IPS DF 6.9 (cell line): ENCODE results near the gene LIN28B.

Experiments
- DNase-seq: peaks from one replicate; pipeline ENCODE4 v3.0.0-alpha.2; 2013; ENCODE audit warnings: low read depth, low spot score
- H3K27ac ChIP-seq: one replicate; pipeline ENCODE4 v1.5.1; 2013; ENCODE audit warnings: low read length, control low read depth
- H3K27me3 ChIP-seq: 2 replicates; pipeline ENCODE4 v1.6.1; 2013; ENCODE audit warnings: mild to moderate bottlenecking, low read length; ENCODE audit not compliant: control insufficient read depth, insufficient read depth
- H3K36me3 ChIP-seq: 2 replicates; pipeline ENCODE4 v1.6.1; 2013; ENCODE audit warnings: low read length; ENCODE audit not compliant: control insufficient read depth, insufficient read depth
- H3K4me1 ChIP-seq: 2 replicates; pipeline ENCODE4 v1.6.1; 2013; ENCODE audit warnings: low read length; ENCODE audit not compliant: control insufficient read depth, insufficient read depth
- H3K4me3 ChIP-seq: 2 replicates; pipeline ENCODE4 v1.5.1; 2013; ENCODE audit warnings: mild to moderate bottlenecking, low read length
- H3K9me3 ChIP-seq: 2 replicates; pipeline ENCODE4 v1.6.1; 2013; ENCODE audit warnings: low read length, inconsistent platforms; ENCODE audit not compliant: control insufficient read depth, insufficient read depth
- WGBS: extraction: QIAGEN DNeasy Blood & Tissue Kit; methylation state at CpG from one replicate; pipeline ENCODE4 v1.1.7; 2013; ENCODE audit warnings: mixed read lengths, missing lambda C conversion rate; ENCODE audit not compliant: insufficient read length, insufficient coverage; 5-methylcytosine and 5-hydroxymethylcytosine counted together

Gene LIN28B

DNA sequence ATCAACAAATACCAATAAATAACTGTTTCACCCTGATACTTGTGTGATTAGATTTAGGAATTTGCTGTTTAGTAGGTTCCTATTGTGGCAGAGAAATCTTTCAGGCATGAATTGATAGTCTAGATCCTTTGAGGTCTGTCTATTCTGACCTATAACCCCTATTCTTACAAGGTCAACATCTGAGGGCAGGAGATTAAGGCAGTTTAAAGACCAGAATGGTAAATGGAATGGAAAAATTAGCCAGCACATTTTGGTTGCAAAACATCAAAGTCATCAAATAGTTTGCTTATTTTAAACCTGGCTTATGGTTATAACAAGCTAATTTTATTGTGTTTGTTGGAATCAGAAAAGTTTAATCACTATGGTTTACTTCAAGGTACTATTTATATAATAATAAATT, 78.4 kb downstream of the LIN28B start:
- Histone ChIP-seq H3K27me3 (no peaks in the 10 kb centered on the region), H3K27ac (no peak overlapping the region), H3K9me3 (no peaks in the 10 kb centered on the region), H3K4me3 (no peak overlapping the region), H3K36me3 (no peaks in the 10 kb centered on the region), H3K4me1 (no peaks in the 10 kb centered on the region)
- no peak for DNase-seq

GRCh38 chr6:105036351-105036750, 79.4 kb downstream of the LIN28B start:
- no peaks in the 10 kb centered on the region for H3K9me3 ChIP-seq
- no peaks in the 10 kb centered on the region for H3K27me3 ChIP-seq
- no peak overlapping the region for H3K27ac ChIP-seq
- WGBS = no CpG with 5 or more reads among the region's 1 CpG
- no peaks in the 10 kb centered on the region for H3K36me3 ChIP-seq
- no peak for DNase-seq
- no peaks in the 10 kb centered on the region for H3K4me1 ChIP-seq
- no peak overlapping the region for H3K4me3 ChIP-seq

DNA sequence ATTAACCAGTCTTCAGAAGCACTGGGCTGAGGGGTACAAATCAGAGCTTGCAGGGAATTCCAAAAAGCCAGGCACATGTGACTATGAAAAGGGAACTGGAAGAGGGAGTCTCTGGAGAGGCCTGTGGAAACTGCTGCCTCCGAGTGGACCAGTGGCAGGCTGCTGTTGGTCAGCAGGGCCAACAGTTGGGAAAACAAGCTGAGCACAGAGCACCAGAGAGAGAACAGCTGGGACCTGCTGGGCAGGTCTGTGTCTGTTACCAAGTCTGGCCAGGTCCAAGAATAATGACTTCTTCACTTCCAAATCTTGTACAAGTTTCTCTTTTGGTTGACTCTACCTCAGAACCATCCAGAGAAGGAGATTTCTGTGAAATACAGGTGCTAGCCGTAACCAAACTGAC, 81.4 kb downstream of the LIN28B start:
- no peaks in the 10 kb centered on the region for H3K4me1 ChIP-seq
- no peaks in the 10 kb centered on the region for H3K27me3 ChIP-seq
- H3K9me3 ChIP-seq = no peaks in the 10 kb centered on the region
- no CpG with 5 or more reads among the region's 2 CpGs for WGBS
- no peaks in the 10 kb centered on the region for H3K36me3 ChIP-seq
- no peak overlapping the region for H3K27ac ChIP-seq
- H3K4me3 ChIP-seq = no peak overlapping the region
- no peak for DNase-seq

GRCh38 chr6:105041880-105042279, 85.0 kb downstream of the LIN28B start:
- H3K27ac ChIP-seq = no peak overlapping the region
- WGBS = no CpG with 5 or more reads among the region's 2 CpGs

GRCh38 chr6:105042648-105043047, 85.7 kb downstream of the LIN28B start:
- Histone ChIP-seq H3K4me3 (no peak overlapping the region), H3K9me3 (no peaks in the 10 kb centered on the region), H3K27me3 (no peaks in the 10 kb centered on the region), H3K36me3 (no peaks in the 10 kb centered on the region), H3K27ac (no peak overlapping the region), H3K4me1 (no peaks in the 10 kb centered on the region)
- DNase-seq = no peak

More at GRCh38 chr6:105041880-105042279, 85.0 kb downstream of the LIN28B start:
- DNase-seq = no peak
- no peaks in the 10 kb centered on the region for H3K9me3 ChIP-seq
- H3K27me3 ChIP-seq = no peaks in the 10 kb centered on the region
- H3K4me3 ChIP-seq = no peak overlapping the region
- H3K4me1 ChIP-seq = no peaks in the 10 kb centered on the region
- no peaks in the 10 kb centered on the region for H3K36me3 ChIP-seq

- Histone ChIP-seq H3K9me3 (no peaks in the 10 kb centered on the region), H3K27ac (no peak overlapping the region), H3K4me3 (no peak overlapping the region), H3K36me3 (no peaks in the 10 kb centered on the region), H3K27me3 (no peaks in the 10 kb centered on the region), H3K4me1 (no peaks in the 10 kb centered on the region)
- DNase-seq = no peak
- WGBS = no CpG with 5 or more reads among the region's 2 CpGs
Measured at GRCh38 chr6:105043979-105044378, 87.1 kb downstream of the LIN28B start.

GRCh38 chr6:105045526-105045925, 88.6 kb downstream of the LIN28B start:
- H3K27ac ChIP-seq = no peak overlapping the region

GRCh38 chr6:105051941-105052471, 95.1 kb downstream of the LIN28B start:
- H3K4me1 ChIP-seq = peaks cover 3% of the 10 kb centered on the region; the same call in 1 of the 2 replicates
- H3K27me3 ChIP-seq = no peaks in the 10 kb centered on the region
- no CpG with 5 or more reads among the region's 3 CpGs for whole genome bisulfite sequencing
- H3K27ac ChIP-seq = no peak overlapping the region
- no peaks in the 10 kb centered on the region for H3K36me3 ChIP-seq
- H3K4me3 ChIP-seq = no peak overlapping the region
- no peaks in the 10 kb centered on the region for H3K9me3 ChIP-seq
- no peak for DNase-seq

More at GRCh38 chr6:105045526-105045925, 88.6 kb downstream of the LIN28B start:
- Histone ChIP-seq H3K9me3 (no peaks in the 10 kb centered on the region), H3K4me1 (no peaks in the 10 kb centered on the region), H3K4me3 (no peak overlapping the region), H3K36me3 (no peaks in the 10 kb centered on the region), H3K27me3 (no peaks in the 10 kb centered on the region)
- no peak for DNase-seq
- WGBS = no CpG with 5 or more reads among the region's 1 CpG

DNA sequence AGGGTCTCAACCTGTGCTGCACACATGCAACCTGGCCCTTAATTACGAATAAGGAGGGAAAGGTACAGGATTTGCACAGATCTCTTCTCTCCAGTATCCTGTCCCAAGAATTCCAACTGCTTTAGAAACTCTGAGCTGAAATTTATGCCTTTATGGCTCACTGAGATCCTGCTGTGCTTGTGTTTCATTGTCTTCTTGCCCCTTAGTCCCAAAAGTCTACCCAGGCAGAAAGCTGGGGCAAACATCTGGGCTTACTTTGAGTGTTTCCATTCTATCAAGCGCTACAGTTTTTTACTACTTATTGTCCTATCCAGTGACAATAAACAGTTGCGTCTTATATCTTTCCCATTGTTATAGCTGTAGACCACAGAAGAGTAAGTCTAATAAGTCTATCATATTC, 99.7 kb downstream of the LIN28B start:
- H3K36me3 ChIP-seq = no peaks in the 10 kb centered on the region
- H3K4me3 ChIP-seq = no peak overlapping the region
- H3K27ac ChIP-seq = no peak overlapping the region
- H3K4me1 ChIP-seq = peaks cover 3% of the 10 kb centered on the region; the same call in 1 of the 2 replicates
- WGBS = no CpG with 5 or more reads among the region's 3 CpGs
- DNase-seq = no peak
- no peaks in the 10 kb centered on the region for H3K27me3 ChIP-seq
- no peaks in the 10 kb centered on the region for H3K9me3 ChIP-seq

DNA sequence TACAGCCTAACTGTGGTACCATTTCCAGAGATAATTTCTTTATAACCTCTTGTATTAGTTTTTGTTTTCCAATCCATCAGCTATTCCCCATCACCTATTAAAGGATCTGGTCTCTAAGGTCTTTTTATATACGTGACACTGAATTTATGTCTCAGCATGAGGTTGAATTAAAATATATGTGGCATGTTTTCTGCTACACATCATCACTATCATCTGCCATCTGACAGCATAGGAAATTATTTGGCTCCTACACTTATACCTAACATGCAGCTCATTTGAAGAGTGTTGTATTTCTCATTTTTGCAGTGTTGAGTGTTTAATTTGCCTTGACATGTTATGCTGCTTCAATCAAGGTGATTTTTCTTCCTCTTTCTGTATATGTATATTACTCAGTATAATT, 100.3 kb downstream of the LIN28B start:
- WGBS = no CpG with 5 or more reads among the region's 1 CpG
- H3K9me3 ChIP-seq = no peaks in the 10 kb centered on the region
- peaks cover 3% of the 10 kb centered on the region; the same call in 1 of the 2 replicates for H3K4me1 ChIP-seq
- no peak overlapping the region for H3K27ac ChIP-seq
- no peaks in the 10 kb centered on the region for H3K36me3 ChIP-seq
- no peaks in the 10 kb centered on the region for H3K27me3 ChIP-seq
- DNase-seq = no peak
- H3K4me3 ChIP-seq = no peak overlapping the region

- Histone ChIP-seq H3K27ac (no peak overlapping the region), H3K9me3 (no peaks in the 10 kb centered on the region), H3K4me3 (no peak overlapping the region), H3K27me3 (no peaks in the 10 kb centered on the region), H3K4me1 (peaks cover 3% of the 10 kb centered on the region; the same call in 1 of the 2 replicates), H3K36me3 (no peaks in the 10 kb centered on the region)
- no peak for DNase-seq
Measured at GRCh38 chr6:105058316-105058715, 101.4 kb downstream of the LIN28B start.
